Left lung (tissue), 10 donors: ENCODE results near the gene CCER1. TPM values are rescaled to one million over a fixed set of nuclear protein-coding genes. Genes with fewer than 3 reads are reported as not detected.

ENCODE experiments used
- ATAC-seq: fragments of 200-7000 bp; cut with Tn5 transposase; one replicate; pipeline ENCODE4 v1.9.1; 2020; ENCODE audit warnings: moderate library complexity
- DNase-seq, 4 donors: peaks; one replicate each; pipeline ENCODE4 v3.0.0-alpha.2; 2013 to 2020
- H3K27ac ChIP-seq, 2 donors: fragments of 200-600 bp; sonication (generic) in 1 of 2; one replicate each; pipeline versions ENCODE4 v1.5.0 to v1.8.0; 2020 to 2021
- H3K27me3 ChIP-seq, 2 donors: fragments of 200-600 bp; sonication (generic) in 1 of 2; one replicate each; pipeline versions ENCODE4 v1.5.0 to v1.8.0; 2020 to 2021
- H3K36me3 ChIP-seq, 2 donors: fragments of 200-600 bp; sonication (generic) in 1 of 2; one replicate each; pipeline versions ENCODE4 v1.5.0 to v1.8.0; 2020 to 2021
- H3K4me1 ChIP-seq, 2 donors: fragments of 200-600 bp; one replicate each; pipeline ENCODE4 v1.8.0; 2021
- H3K4me3 ChIP-seq, 2 donors: fragments of 200-600 bp; sonication (generic) in 1 of 2; one replicate each; pipeline versions ENCODE4 v1.5.0 to v1.8.0; 2020 to 2021; ENCODE audit warnings: mild to moderate bottlenecking in 1 of 2
- H3K9me3 ChIP-seq, 2 donors: fragments of 200-600 bp; sonication (generic) in 1 of 2; one replicate each; pipeline versions ENCODE4 v1.5.0 to v1.8.0; 2020 to 2021
- intact Hi-C, 2 donors: fragments of 100-400 bp; cut with DNase I; formaldehyde crosslinking; loops; one replicate each; pipeline versions ENCODE4 v1.11.2 to v1.14.2; 2022
- polyA plus RNA-seq, 6 donors: library from polyadenylated mRNA; unstranded; fragments of 120-200 nt; gene quantifications; one replicate each; pipeline ENCODE4 v1.2.1, GENCODE V29; 2013; ENCODE audit not compliant: insufficient read length in 6 of 6
- total RNA-seq, 2 donors: library from RNA; stranded (reverse); fragmentation: NEBNext Ultra II Directional; extraction: Animal tissue kit (Norgen Biotek cat#: 25700); gene quantifications; one replicate each; pipeline ENCODE4 v1.2.1, GENCODE V29; 2021
- TF ChIP-seq, protein P1 (sequence below), 2 donors: fragments of 200-600 bp; sonication (generic) in 1 of 2; IDR thresholded peaks; one replicate each; pipeline versions ENCODE4 v1.5.0 to v1.8.0; 2021; ENCODE audit warnings: antibody characterized with exemption in 2 of 2
- donor health status: DM: no; HTN: yes; CAD: no.
- donor health status: DM: no; HTN: no; CAD: no.

The CCER1 gene
- total and polyA plus RNA-seq, 8 donors: not detected

DNA sequence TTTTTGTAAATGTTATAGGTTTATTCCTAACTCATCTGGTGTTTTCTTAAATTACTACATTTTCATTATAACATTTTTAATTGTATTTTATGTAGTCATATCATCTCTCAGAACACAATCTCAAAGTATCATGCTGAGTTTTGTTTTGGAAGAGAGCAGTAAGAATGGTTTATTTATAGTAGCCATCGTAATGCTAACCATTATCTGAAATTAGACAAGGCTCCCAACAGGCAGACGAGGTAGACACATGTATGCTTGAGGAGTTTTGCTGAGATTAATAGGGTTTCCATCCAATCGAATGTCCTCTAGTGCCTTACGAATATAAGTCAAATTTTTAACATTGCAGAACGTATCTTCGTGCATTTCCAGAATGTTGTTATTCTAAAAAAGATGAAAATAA is 9.0 kb upstream of the CCER1 start:
- H3K36me3 ChIP-seq: no peaks in the 10 kb centered on the region
- no peak overlapping the region for H3K4me3 ChIP-seq
- H3K27ac ChIP-seq: no peak overlapping the region
- intact Hi-C loops: no loop called here
- H3K27me3 ChIP-seq: no peaks in the 10 kb centered on the region
- TF ChIP-seq, protein P1, sequence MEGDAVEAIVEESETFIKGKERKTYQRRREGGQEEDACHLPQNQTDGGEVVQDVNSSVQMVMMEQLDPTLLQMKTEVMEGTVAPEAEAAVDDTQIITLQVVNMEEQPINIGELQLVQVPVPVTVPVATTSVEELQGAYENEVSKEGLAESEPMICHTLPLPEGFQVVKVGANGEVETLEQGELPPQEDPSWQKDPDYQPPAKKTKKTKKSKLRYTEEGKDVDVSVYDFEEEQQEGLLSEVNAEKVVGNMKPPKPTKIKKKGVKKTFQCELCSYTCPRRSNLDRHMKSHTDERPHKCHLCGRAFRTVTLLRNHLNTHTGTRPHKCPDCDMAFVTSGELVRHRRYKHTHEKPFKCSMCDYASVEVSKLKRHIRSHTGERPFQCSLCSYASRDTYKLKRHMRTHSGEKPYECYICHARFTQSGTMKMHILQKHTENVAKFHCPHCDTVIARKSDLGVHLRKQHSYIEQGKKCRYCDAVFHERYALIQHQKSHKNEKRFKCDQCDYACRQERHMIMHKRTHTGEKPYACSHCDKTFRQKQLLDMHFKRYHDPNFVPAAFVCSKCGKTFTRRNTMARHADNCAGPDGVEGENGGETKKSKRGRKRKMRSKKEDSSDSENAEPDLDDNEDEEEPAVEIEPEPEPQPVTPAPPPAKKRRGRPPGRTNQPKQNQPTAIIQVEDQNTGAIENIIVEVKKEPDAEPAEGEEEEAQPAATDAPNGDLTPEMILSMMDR (IDR thresholded peaks at IDR 0.05): no peak
- DNase-seq (no peak), ATAC-seq (no peak)
- no peaks in the 10 kb centered on the region for H3K4me1 ChIP-seq
- no peaks in the 10 kb centered on the region for H3K9me3 ChIP-seq

DNA sequence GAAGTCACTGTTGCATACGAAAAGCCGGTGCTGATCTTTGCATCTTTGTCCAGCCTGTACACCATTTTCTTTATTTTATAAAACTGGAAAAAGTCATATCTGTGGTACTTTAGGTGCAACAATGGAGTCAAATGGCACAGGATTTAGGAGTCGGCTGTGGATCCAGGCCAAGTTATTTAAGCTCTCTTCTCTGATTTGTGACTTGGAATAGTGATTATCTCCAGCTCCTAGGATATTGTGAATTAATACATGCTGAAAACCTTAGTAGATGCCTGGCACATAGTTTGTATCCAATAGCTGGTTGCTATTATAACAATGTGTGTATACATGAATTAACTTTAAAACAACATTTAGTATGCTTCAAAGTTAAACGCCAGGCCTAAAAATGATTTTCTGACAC is 6.2 kb upstream of the CCER1 start:
- H3K4me1 ChIP-seq: no peaks in the 10 kb centered on the region
- TF ChIP-seq, protein P1 (IDR thresholded peaks at IDR 0.05): no peak
- no peak overlapping the region for H3K27ac ChIP-seq
- no peaks in the 10 kb centered on the region for H3K27me3 ChIP-seq
- ATAC-seq (no peak), DNase-seq (no peak)
- no peaks in the 10 kb centered on the region for H3K36me3 ChIP-seq
- no peak overlapping the region for H3K4me3 ChIP-seq
- H3K9me3 ChIP-seq: no peaks in the 10 kb centered on the region
- intact Hi-C loops: no loop called here

DNA sequence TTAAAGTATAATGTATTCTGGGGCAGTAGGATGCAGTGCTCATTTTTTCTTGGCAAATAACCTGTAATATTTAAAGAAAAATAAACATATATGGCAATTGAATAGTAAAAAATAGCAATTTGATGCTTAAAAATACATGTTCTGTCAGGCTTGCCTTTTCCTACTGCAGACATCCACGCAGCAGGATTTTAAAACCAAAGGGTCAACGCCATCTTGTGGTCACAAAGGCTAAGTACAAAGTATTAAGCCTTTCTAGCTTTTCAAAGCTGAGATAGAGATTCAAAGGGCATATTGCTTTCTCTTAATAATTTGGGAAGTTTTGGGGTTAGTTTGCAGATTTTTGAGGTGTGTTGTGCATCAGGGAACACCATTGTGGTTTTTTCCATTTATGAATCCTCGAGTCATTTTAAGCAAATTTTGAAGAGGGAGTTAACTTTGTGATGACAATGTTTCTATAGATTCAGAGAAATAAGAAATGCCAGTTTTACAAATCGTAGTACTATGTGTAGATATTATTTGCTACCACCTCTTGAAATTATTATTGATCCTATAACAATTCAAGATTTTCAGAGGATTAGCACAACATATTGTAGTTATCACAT is 4.7 kb upstream of the CCER1 start:
- TF ChIP-seq, protein P1 (IDR thresholded peaks at IDR 0.05): peak; percentile 57 to 72
- ATAC-seq: peak; percentile 90
- Histone ChIP-seq H3K36me3 (no peaks in the 10 kb centered on the region), H3K4me3 (no peak overlapping the region), H3K9me3 (no peaks in the 10 kb centered on the region), H3K27me3 (no peaks in the 10 kb centered on the region), H3K4me1 (no peaks in the 10 kb centered on the region), H3K27ac (no peak overlapping the region)
- peak in 2 of 4 donors; percentile 53 to 74 for DNase-seq
- intact Hi-C loops: no loop called here

DNA sequence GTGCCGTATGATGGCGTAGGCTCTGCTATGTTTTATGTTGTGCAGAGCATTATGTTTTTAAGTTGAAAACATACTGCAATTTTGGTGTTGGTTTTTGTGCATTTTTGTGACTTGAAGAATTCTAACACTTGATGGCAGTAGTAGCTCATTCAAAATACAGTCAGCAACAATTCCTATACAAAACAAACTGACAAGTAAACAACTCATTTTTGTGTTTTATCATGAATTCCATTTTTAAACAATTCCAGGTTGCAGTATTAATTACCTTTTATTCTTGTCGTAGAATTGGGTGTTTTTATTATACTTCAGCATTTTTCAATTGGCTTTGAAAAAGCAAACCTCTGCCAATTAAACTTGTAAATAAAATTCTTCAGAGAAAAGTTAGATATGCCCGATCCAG is 4.1 kb upstream of the CCER1 start:
- no peaks in the 10 kb centered on the region for H3K9me3 ChIP-seq
- H3K4me3 ChIP-seq: no peak overlapping the region
- ATAC-seq: peak; percentile 46
- no peaks in the 10 kb centered on the region for H3K36me3 ChIP-seq
- intact Hi-C loops: no loop called here
- H3K4me1 ChIP-seq: no peaks in the 10 kb centered on the region
- H3K27me3 ChIP-seq: no peaks in the 10 kb centered on the region
- H3K27ac ChIP-seq: no peak overlapping the region
- no peak for DNase-seq
- TF ChIP-seq, protein P1 (IDR thresholded peaks at IDR 0.05): no peak

DNA sequence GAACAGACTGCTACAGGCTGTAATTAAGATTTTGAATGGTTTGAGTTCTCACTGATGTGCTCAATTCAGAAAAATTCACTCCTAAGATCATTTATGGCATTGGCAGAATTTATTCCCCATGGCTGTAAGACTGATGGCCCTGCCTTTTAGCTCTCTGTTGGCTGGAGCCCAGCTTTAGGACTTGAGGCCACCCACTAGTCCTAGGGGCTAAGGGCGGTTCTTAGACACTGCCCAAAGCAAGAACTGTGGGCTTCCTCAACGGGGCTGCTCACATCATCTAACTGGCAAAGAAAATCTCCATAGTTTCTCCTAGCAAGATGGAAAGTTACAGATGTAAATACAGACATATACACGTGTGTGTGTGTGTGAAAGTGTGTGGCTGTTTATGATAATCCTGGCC is 3.4 kb upstream of the CCER1 start:
- H3K27ac ChIP-seq: no peak overlapping the region
- H3K27me3 ChIP-seq: no peaks in the 10 kb centered on the region
- H3K4me1 ChIP-seq: no peaks in the 10 kb centered on the region
- no peak overlapping the region for H3K4me3 ChIP-seq
- H3K9me3 ChIP-seq: no peaks in the 10 kb centered on the region
- TF ChIP-seq, protein P1 (IDR thresholded peaks at IDR 0.05): no peak
- intact Hi-C loops: no loop called here
- DNase-seq: no peak
- no peak for ATAC-seq
- H3K36me3 ChIP-seq: no peaks in the 10 kb centered on the region
